Sigmoid colon (tissue), 7 donors: Measurements from ENCODE around the gene YIF1B. TPM values are rescaled to one million over a fixed set of nuclear protein-coding genes. Genes with fewer than 3 reads are reported as not detected.

Source experiments
- DNase-seq: peaks from one replicate; pipeline ENCODE4 v3.0.0-alpha.2; 2019
- H3K27ac ChIP-seq, 4 donors: fragments of 200-600 bp; sonication (generic); one replicate each; pipeline ENCODE4 v1.5.1; 2016 to 2019; ENCODE audit warnings: mild to moderate bottlenecking in 1 of 4
- H3K27me3 ChIP-seq, 3 donors: fragments of 200-600 bp; sonication (generic); one replicate each; pipeline ENCODE4 v1.5.1; 2019; ENCODE audit warnings: mild to moderate bottlenecking in 1 of 3
- H3K36me3 ChIP-seq, 4 donors: fragments of 200-600 bp; sonication (generic); one replicate each; pipeline ENCODE4 v1.5.1; 2016 to 2019
- H3K4me1 ChIP-seq, 4 donors: fragments of 200-600 bp; sonication (generic); one replicate each; pipeline ENCODE4 v1.5.1; 2017 to 2019
- H3K4me3 ChIP-seq, 4 donors: fragments of 200-600 bp; sonication (generic); one replicate each; pipeline ENCODE4 v1.5.1; 2017 to 2019; ENCODE audit warnings: mild to moderate bottlenecking in 2 of 4, moderate library complexity in 1 of 4
- H3K9me3 ChIP-seq, 4 donors: fragments of 200-600 bp in 3 of 4; sonication (generic) in 3 of 4; one replicate each; pipeline versions ENCODE4 v1.5.1 to v1.6.1; 2013 to 2019
- EP300 ChIP-seq, 4 donors: sonication (generic); formaldehyde crosslinking; IDR thresholded peaks; one replicate each; pipeline ENCODE4 v1.6.1; 2017; ENCODE audit warnings: antibody characterized with exemption in 4 of 4
- POLR2A ChIP-seq, 2 donors: fragments of 450-650 bp; IDR thresholded peaks; one replicate each; pipeline ENCODE4 v1.6.1; 2016; ENCODE audit warnings: antibody characterized with exemption in 2 of 2, mild to moderate bottlenecking in 2 of 2, moderate library complexity in 2 of 2
- POLR2AphosphoS5 ChIP-seq, 4 donors: sonication (generic); formaldehyde crosslinking; IDR thresholded peaks; one replicate each; pipeline ENCODE4 v1.6.1; 2017; ENCODE audit warnings: antibody characterized with exemption in 4 of 4
- WGBS, 2 donors: extraction: QIAGEN DNeasy Blood & Tissue Kit; methylation state at CpG; one replicate each; pipeline ENCODE4 v1.1.7; 2013; 5-methylcytosine and 5-hydroxymethylcytosine counted together
- intact Hi-C: fragments of 100-400 bp; cut with DNase I; formaldehyde crosslinking; loops from one replicate; pipeline ENCODE4 v1.15.1; 2023
- polyA plus RNA-seq, 3 donors: library from polyadenylated mRNA; stranded (reverse); fragments of 200-250 nt; gene quantifications; one replicate each; pipeline ENCODE4 v1.2.3, GENCODE V29; 2013
- total RNA-seq, 4 donors: library from RNA; depleted of rRNA; stranded (reverse); fragments of >200 nt; gene quantifications; one replicate each; pipeline ENCODE4 v1.1.0, GENCODE V29; 2016
- TF ChIP-seq, protein P1 (sequence below), 4 experiments: fragments of 450-650 bp in 3 of 4; fragments of 200-600 bp in 1 of 4; IDR thresholded peaks; one replicate each; pipeline ENCODE4 v1.5.1; 2016 to 2019; ENCODE audit warnings: antibody characterized with exemption in 4 of 4, mild to moderate bottlenecking in 3 of 4, moderate library complexity in 2 of 4
- donor health status: healthy with polysubstance abuse.
- donor health status: Bipolar disorder and iron deficiency.
- donor health status: healthy.

The YIF1B gene
- total and polyA plus RNA-seq, 7 donors, result 12.5 to 77.5 (median 14.3) TPM

- TF ChIP-seq, protein P1, sequence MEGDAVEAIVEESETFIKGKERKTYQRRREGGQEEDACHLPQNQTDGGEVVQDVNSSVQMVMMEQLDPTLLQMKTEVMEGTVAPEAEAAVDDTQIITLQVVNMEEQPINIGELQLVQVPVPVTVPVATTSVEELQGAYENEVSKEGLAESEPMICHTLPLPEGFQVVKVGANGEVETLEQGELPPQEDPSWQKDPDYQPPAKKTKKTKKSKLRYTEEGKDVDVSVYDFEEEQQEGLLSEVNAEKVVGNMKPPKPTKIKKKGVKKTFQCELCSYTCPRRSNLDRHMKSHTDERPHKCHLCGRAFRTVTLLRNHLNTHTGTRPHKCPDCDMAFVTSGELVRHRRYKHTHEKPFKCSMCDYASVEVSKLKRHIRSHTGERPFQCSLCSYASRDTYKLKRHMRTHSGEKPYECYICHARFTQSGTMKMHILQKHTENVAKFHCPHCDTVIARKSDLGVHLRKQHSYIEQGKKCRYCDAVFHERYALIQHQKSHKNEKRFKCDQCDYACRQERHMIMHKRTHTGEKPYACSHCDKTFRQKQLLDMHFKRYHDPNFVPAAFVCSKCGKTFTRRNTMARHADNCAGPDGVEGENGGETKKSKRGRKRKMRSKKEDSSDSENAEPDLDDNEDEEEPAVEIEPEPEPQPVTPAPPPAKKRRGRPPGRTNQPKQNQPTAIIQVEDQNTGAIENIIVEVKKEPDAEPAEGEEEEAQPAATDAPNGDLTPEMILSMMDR (IDR thresholded peaks at IDR 0.05), result no peak
- TF ChIP-seq POLR2A (IDR thresholded peaks at IDR 0.05), result no peak
- no peak for TF ChIP-seq EP300 (IDR thresholded peaks at IDR 0.05)
- no peak for TF ChIP-seq POLR2AphosphoS5 (IDR thresholded peaks at IDR 0.05)
- no peaks in the 10 kb centered on the region for H3K27me3 ChIP-seq
- H3K27ac ChIP-seq, result peak overlapping the region in 3 of 4 donors; percentile 90 to 98 (median 92)
- WGBS, 2 donors, result 74 to 79% methylated on average over 7 of the region's 7 CpGs
- H3K36me3 ChIP-seq, result peaks cover 17 to 41% (median 23%) of the 10 kb centered on the region in 4 donors
- DNase-seq, result no peak
- no peaks in the 10 kb centered on the region for H3K9me3 ChIP-seq
- intact Hi-C loops, result no loop called here
- peaks cover 0 to 52% (median 45%) of the 10 kb centered on the region in 4 donors for H3K4me1 ChIP-seq
- no peak overlapping the region for H3K4me3 ChIP-seq
Observed at GRCh38 chr19:38323291-38323690, 7.5 kb upstream of the YIF1B start.

DNA sequence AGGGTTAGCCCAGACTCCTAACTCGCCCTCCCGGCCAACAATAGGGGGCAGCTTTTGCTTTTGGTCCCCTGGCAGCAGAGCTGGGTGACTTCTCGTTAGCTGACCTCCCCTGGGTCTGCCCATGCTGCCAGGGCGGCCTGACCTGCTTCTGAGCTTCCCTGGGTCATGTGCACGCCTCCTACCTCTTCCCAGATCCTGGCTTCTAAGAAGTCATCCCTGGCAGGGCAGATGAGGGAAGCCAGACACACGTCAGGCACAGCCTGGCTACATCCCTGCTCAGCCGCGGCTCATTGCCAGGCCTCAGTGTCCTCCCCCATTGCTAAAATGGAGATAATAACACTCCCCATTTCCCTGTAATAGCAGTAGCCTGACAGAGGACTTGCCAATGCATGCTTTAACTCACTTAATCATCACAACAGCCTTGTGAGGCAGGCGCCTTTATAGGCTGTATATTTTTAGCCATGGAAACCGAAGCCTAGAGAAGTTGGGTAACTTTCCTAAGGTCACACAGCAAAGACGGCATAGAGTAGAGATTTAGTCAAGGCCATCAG is 6.0 kb upstream of the YIF1B start:
- H3K36me3 ChIP-seq, result peaks cover 6 to 26% (median 10%) of the 10 kb centered on the region in 4 donors
- peak; percentile 98 for DNase-seq
- no peaks in the 10 kb centered on the region for H3K27me3 ChIP-seq
- no peaks in the 10 kb centered on the region for H3K9me3 ChIP-seq
- TF ChIP-seq POLR2A (IDR thresholded peaks at IDR 0.05) (peak; percentile 71 to 74), POLR2AphosphoS5 (IDR thresholded peaks at IDR 0.05) (peak; percentile 95 to 98 (median 96)), EP300 (IDR thresholded peaks at IDR 0.05) (peak; percentile 75 to 84 (median 81))
- TF ChIP-seq, protein P1 (IDR thresholded peaks at IDR 0.05), result no peak
- H3K4me3 ChIP-seq, result peak overlapping the region in 3 of 4 donors; percentile 63 to 96 (median 64)
- intact Hi-C loops, result loop anchor here (1.0 kb wide), 1 partner anchor 70 kb away; no protein-coding TSS in a partner anchor
- H3K27ac ChIP-seq, result peak overlapping the region; percentile 78 to 98 (median 91)
- WGBS, 2 donors, result 78 to 82% methylated on average over 11 of the region's 11 CpGs
- peaks cover 0 to 54% (median 50%) of the 10 kb centered on the region in 4 donors for H3K4me1 ChIP-seq

DNA sequence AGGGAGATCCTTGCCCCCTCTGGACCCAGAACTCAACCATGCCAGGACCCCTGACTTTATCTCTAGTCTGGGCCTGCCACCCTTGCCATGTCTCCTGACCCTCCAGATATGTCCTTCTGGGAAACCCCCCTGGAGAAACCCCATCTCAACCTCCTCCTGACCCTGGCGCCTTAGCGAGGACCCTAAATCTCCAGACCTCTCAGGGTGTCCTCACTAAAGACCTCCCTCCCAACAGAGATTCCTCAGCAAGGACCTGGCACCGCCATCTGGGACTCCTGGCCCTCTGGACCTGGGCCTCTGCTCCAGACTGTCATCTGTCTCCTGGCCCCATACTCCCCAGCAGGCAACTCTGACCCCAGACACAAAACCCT is 5.2 kb upstream of the YIF1B start:
- no peak for DNase-seq
- WGBS, 2 donors, result 93 to 97% methylated on average over 3 of the region's 3 CpGs
- peaks cover 0 to 62% (median 56%) of the 10 kb centered on the region in 4 donors for H3K4me1 ChIP-seq
- H3K4me3 ChIP-seq, result peak overlapping the region; percentile 55 to 96 (median 64)
- intact Hi-C loops, result loop anchor here (1.0 kb wide), 1 partner anchor 70 kb away; no protein-coding TSS in a partner anchor
- no peaks in the 10 kb centered on the region for H3K27me3 ChIP-seq
- H3K36me3 ChIP-seq, result peaks cover 0 to 18% (median 4%) of the 10 kb centered on the region in 4 donors
- H3K9me3 ChIP-seq, result no peaks in the 10 kb centered on the region
- no peak for TF ChIP-seq POLR2A (IDR thresholded peaks at IDR 0.05)
- TF ChIP-seq POLR2AphosphoS5 (IDR thresholded peaks at IDR 0.05), result no peak
- no peak for TF ChIP-seq EP300 (IDR thresholded peaks at IDR 0.05)
- TF ChIP-seq, protein P1 (IDR thresholded peaks at IDR 0.05), result no peak
- H3K27ac ChIP-seq, result peak overlapping the region; percentile 78 to 98 (median 91)

DNA sequence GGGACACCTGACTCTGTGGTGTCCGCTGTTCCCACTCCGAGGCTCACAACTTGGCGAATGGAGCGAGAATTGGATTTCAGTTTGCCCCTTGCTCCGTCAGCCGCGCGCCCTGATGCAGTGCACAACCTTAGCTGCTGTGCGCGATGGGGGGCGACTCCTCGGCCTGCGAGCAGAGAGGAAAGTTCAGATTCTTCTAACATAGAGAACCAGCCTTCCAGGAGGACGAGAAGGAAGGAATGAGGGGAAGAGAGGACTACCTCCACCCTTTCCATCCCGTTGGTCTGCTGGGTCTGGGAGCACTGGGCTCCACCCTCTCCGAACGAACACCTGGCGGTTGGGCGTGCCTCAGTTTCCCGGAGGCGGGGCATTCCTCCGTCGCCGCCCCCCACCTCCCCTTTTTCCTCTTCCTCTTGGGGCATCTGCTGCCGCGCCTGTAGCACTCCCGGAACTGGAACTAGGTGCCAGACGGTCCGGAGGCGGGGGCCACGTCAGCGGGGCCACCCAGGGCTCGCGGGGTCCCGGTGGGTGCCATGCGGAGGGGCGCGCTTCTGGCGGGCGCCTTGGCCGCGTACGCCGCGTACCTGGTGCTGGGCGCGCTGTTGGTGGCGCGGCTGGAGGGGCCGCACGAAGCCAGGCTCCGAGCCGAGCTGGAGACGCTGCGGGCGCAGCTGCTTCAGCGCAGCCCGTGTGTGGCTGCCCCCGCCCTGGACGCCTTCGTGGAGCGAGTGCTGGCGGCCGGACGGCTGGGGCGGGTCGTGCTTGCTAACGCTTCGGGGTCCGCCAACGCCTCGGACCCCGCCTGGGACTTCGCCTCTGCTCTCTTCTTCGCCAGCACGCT is 3.9 kb upstream of the YIF1B start, which contains the start of gene KCNK6:
Gene KCNK6, plus strand, starts transcription at position 425 of the 838 bp plus-strand sequence. Its CDS starts 106 bp downstream, at position 531.
- Histone ChIP-seq H3K27me3 (no peaks in the 10 kb centered on the region), H3K36me3 (peaks cover 0 to 5% (median 0%) of the 10 kb centered on the region in 4 donors), H3K4me3 (peak within 1 kb of the TSS; percentile 55 to 96 (median 64)), H3K9me3 (no peaks in the 10 kb centered on the region), H3K4me1 (peaks cover 0 to 72% (median 65%) of the 10 kb centered on the region in 4 donors), H3K27ac (peak within 1 kb of the TSS; percentile 78 to 98 (median 91))
- no peak for DNase-seq
- intact Hi-C loops, result no loop called here
- TF ChIP-seq POLR2A (IDR thresholded peaks at IDR 0.05) (peak; percentile 26 to 29), EP300 (IDR thresholded peaks at IDR 0.05) (no peak), POLR2AphosphoS5 (IDR thresholded peaks at IDR 0.05) (peak; percentile 44 to 68 (median 66))
- TF ChIP-seq, protein P1 (IDR thresholded peaks at IDR 0.05), result no peak
- WGBS, 2 donors, result 2 to 4% methylated on average over 76 of the region's 76 CpGs
